A549 (cell line): ENCODE measurements around the gene CPO. TPM values are rescaled to one million over a fixed set of nuclear protein-coding genes. Genes with fewer than 3 reads are reported as not detected.

Experiments used
- ATAC-seq, 2 experiments: fragments of 200-7000 bp in 1 of 2; fragments of >200 bp in 1 of 2; cut with Nextera tagmentation in 1 of 2; cut with Tn5 transposase in 1 of 2; 3 replicates each; pipeline versions ENCODE4 v1.8.0 to v1.9.1; 2018 to 2020; ENCODE audit warnings: mild to moderate bottlenecking in 1 of 2, moderate library complexity in 1 of 2
- CTCF ChIA-PET: fragments of 300-600 bp; sonication (Branson Sonifier 250); formaldehyde crosslinking; extraction: SDS; loops from one replicate; lab custom pipeline; 2021; ENCODE audit warnings: antibody characterized with exemption, inconsistent platforms; lab: Yijun Ruan, JAX
- POLR2A ChIA-PET: fragments of 350-600 bp; formaldehyde crosslinking; extraction: SDS; loops from one replicate; lab custom pipeline; 2021; ENCODE audit warnings: antibody characterized with exemption, inconsistent platforms; lab: Yijun Ruan, JAX
- DNase-seq, 2 experiments: peaks; one replicate each; pipeline versions ENCODE4 v3.0.0 to v3.0.0-alpha.2; 2011 to 2016; ENCODE audit warnings: low read depth in 1 of 2, low spot score in 1 of 2
- FAIRE-seq: peaks from 2 replicates; lab custom pipeline; 2011; peaks lifted over from hg19 to GRCh38; lab: Jason Lieb, UNC
- H3K27ac ChIP-seq, 2 experiments: fragments of >200 bp; sonication (Bioruptor Twin); formaldehyde crosslinking; 3 replicates each; pipeline ENCODE4 v1.5.1; 2016 to 2017
- H3K4me1 ChIP-seq: fragments of >200 bp; sonication (Bioruptor Twin); formaldehyde crosslinking; 3 replicates; pipeline ENCODE4 v1.6.1; 2016
- H3K4me2 ChIP-seq: fragments of >200 bp; sonication (Bioruptor Twin); formaldehyde crosslinking; 3 replicates; pipeline ENCODE4 v1.6.1; 2016
- H3K4me3 ChIP-seq: fragments of >200 bp; sonication (Bioruptor Twin); formaldehyde crosslinking; 3 replicates; pipeline ENCODE4 v1.5.1; 2016
- H3K9me3 ChIP-seq: fragments of >200 bp; sonication (Bioruptor Twin); formaldehyde crosslinking; 3 replicates; pipeline ENCODE4 v1.6.1; 2016
- CEBPB ChIP-seq, 2 experiments: fragments of >200 bp in 1 of 2; sonication (Bioruptor Twin) in 1 of 2; formaldehyde crosslinking in 1 of 2; IDR thresholded peaks; 2 replicates each; pipeline ENCODE4 v1.6.1; 2012 to 2016
- CHD2 ChIP-seq: fragments of 150-350 bp; IDR thresholded peaks from 2 replicates; pipeline ENCODE4 v1.6.1; 2014; ENCODE audit warnings: low read length; ENCODE audit not compliant: partially characterized antibody
- EHF ChIP-seq: fragments of 250-450 bp; sonication (Bioruptor Pico); IDR thresholded peaks from 2 replicates; pipeline ENCODE4 v1.5.0; 2020; ENCODE audit warnings: mild to moderate bottlenecking
- ESRRA ChIP-seq: fragments of 150-350 bp; IDR thresholded peaks from 2 replicates; pipeline ENCODE4 v1.6.1; 2014; ENCODE audit warnings: mild to moderate bottlenecking, low read length, borderline replicate concordance
- FOSB ChIP-seq: fragments of 250-450 bp; sonication (Bioruptor Pico); IDR thresholded peaks from 2 replicates; pipeline ENCODE4 v1.5.0; 2020; ENCODE audit warnings: mild to moderate bottlenecking, moderate library complexity
- GATA3 ChIP-seq: IDR thresholded peaks from 2 replicates; pipeline ENCODE4 v1.6.1; 2012; ENCODE audit warnings: borderline replicate concordance
- HES2 ChIP-seq: fragments of >200 bp; sonication (Bioruptor Twin); formaldehyde crosslinking; IDR thresholded peaks from 2 replicates; pipeline ENCODE4 v1.6.1; 2016
- HOXA7 ChIP-seq: fragments of 250-450 bp; sonication (Bioruptor Pico); IDR thresholded peaks from 2 replicates; pipeline ENCODE4 v1.5.0; 2020; ENCODE audit warnings: mild to moderate bottlenecking, moderate library complexity
- HOXB5 ChIP-seq: fragments of 250-450 bp; sonication (Bioruptor Pico); IDR thresholded peaks from 2 replicates; pipeline ENCODE4 v1.5.0; 2020; ENCODE audit warnings: mild to moderate bottlenecking, moderate library complexity
- JUN ChIP-seq, 2 experiments: fragments of >200 bp; sonication (Bioruptor Twin); formaldehyde crosslinking; IDR thresholded peaks; 2 replicates in 1 of 2; 3 replicates in 1 of 2; pipeline ENCODE4 v1.6.1; 2016 to 2017
- KDM1A ChIP-seq: fragments of 200-600 bp; sonication (generic); IDR thresholded peaks from 2 replicates; pipeline ENCODE4 v1.6.1; 2016; ENCODE audit warnings: low read depth, mild to moderate bottlenecking
- MAX ChIP-seq: IDR thresholded peaks from 2 replicates; pipeline ENCODE4 v1.6.1; 2012
- NFE2L2 ChIP-seq: fragments of 150-350 bp; conservative IDR thresholded peaks from 2 replicates; pipeline ENCODE4 v1.6.1; 2014; ENCODE audit warnings: low read length
- POLR2AphosphoS2 ChIP-seq: conservative IDR thresholded peaks from 2 replicates; pipeline ENCODE4 v1.6.1; 2012; ENCODE audit warnings: low read length, improper control_type of control experiment, inconsistent platforms
- RARB ChIP-seq: fragments of 250-450 bp; sonication (Bioruptor Pico); IDR thresholded peaks from 2 replicates; pipeline ENCODE4 v1.8.0; 2021; ENCODE audit warnings: mild to moderate bottlenecking, moderate library complexity
- RNF2 ChIP-seq: fragments of 200-600 bp; sonication (generic); IDR thresholded peaks from 2 replicates; pipeline ENCODE4 v1.6.1; 2016; ENCODE audit warnings: low read depth, mild to moderate bottlenecking, antibody characterized with exemption, moderate library complexity, borderline replicate concordance
- SREBF2 ChIP-seq: fragments of 450-650 bp; IDR thresholded peaks from 2 replicates; pipeline ENCODE4 v1.6.1; 2014; ENCODE audit warnings: mild to moderate bottlenecking, moderate library complexity
- TP53 ChIP-seq: fragments of 250-450 bp; sonication (Bioruptor Pico); IDR thresholded peaks from 2 replicates; pipeline ENCODE4 v1.5.0; 2021; ENCODE audit warnings: mild to moderate bottlenecking, moderate library complexity
- USF2 ChIP-seq: fragments of 450-650 bp; IDR thresholded peaks from 2 replicates; pipeline ENCODE4 v1.6.1; 2014; ENCODE audit warnings: antibody characterized with exemption
- ZFP36 ChIP-seq: fragments of 450-650 bp; IDR thresholded peaks from 2 replicates; pipeline ENCODE4 v1.6.1; 2014; ENCODE audit warnings: borderline replicate concordance; ENCODE audit not compliant: partially characterized antibody
- WGBS: methylation state at CpG from one replicate; pipeline ENCODE4 v1.1.6; 2017; ENCODE audit errors: missing lambda C conversion rate; 5-methylcytosine and 5-hydroxymethylcytosine counted together
- polyA plus RNA-seq, 4 experiments: library from polyadenylated mRNA; depleted of rRNA in 3 of 4; stranded (reverse); fragments of >200 nt; fragmentation: RNase III in 1 of 4; extraction: RNeasy Plus Mini Kit Qiagen cat#74134 plus additional on column Dnase treatment in 1 of 4; gene quantifications; 2 replicates in 3 of 4; 3 replicates in 1 of 4; pipeline ENCODE4 v1.2.3, GENCODE V29; 2011 to 2017
- TF ChIP-seq, protein P1 (sequence below): fragments of 200-600 bp; sonication (generic); IDR thresholded peaks from 2 replicates; pipeline ENCODE4 v1.6.1; 2016; ENCODE audit warnings: antibody characterized with exemption, mild to moderate bottlenecking, moderate library complexity

CPO gene
- polyA plus RNA-seq, 2 of the 4 experiments (the other 2 are of a cell fraction) = 0.09 to 0.18 TPM

GRCh38 chr2:207012461-207012860 lies 73.1 kb downstream of the CPO start:
- no peak for ATAC-seq
- Histone ChIP-seq H3K4me3 (no peak overlapping the region), H3K9me3 (no peaks in the 10 kb centered on the region), H3K4me2 (no peak overlapping the region; the same call in 2 of the 3 replicates), H3K4me1 (0 out of 3 replicates have a peak, but pooled peaks cover 3% of the 10 kb centered on the region), H3K27ac (no peak overlapping the region)
- TF ChIP-seq USF2 (no peak), TP53 (no peak), SREBF2 (no peak), RNF2 (no peak), MAX (no peak), JUN (IDR thresholded peaks at IDR 0.05) (no peak), CEBPB (IDR thresholded peaks at IDR 0.05) (no peak)
- CTCF ChIA-PET = no interaction called here
- WGBS = 71% methylated on average over 1 of the region's 1 CpG
- no peak for DNase-seq
- POLR2A ChIA-PET = no interaction called here
- FAIRE-seq = no peak

- Histone ChIP-seq H3K4me3 (no peak overlapping the region), H3K4me1 (0 out of 3 replicates have a peak, but pooled peaks cover 3% of the 10 kb centered on the region), H3K27ac (no peak overlapping the region), H3K4me2 (no peak overlapping the region), H3K9me3 (no peaks in the 10 kb centered on the region)
- TF ChIP-seq KDM1A (no peak), HES2 (no peak)
- WGBS = 45% methylated on average over 2 of the region's 2 CpGs
- DNase-seq (no peak), FAIRE-seq (no peak), ATAC-seq (no peak)
- ChIA-PET CTCF (interaction anchor here (1.7 kb wide), 1 partner anchor 25 kb away, joined by 3 read pairs; no protein-coding TSS in a partner anchor), POLR2A (no interaction called here)
These were observed 75.1 kb downstream of the CPO start for GRCh38 chr2:207014424-207014823.

DNA sequence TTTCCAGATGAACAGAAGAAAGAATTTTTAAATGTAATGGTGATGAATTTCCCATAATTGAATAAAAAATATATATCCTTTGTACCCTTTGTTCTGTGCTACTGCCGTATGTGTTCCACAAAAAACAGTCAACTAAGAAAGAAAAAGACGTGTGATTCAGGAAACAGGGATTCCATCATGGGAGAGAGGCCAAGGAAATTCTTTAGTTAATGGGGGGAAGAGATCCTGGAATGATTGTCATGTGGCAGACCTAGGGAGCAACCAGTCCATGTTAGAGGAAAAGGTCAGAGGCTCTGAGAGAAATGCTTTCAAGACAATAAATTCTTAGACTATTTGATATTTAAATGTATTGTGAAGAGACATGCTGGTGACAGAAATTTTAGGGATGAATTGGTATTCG lies 76.6 kb downstream of the CPO start:
- ATAC-seq (no peak), DNase-seq (no peak), FAIRE-seq (no peak)
- Histone ChIP-seq H3K4me1 (0 out of 3 replicates have a peak, but pooled peaks cover 3% of the 10 kb centered on the region), H3K4me2 (no peak overlapping the region), H3K4me3 (no peak overlapping the region), H3K27ac (no peak overlapping the region), H3K9me3 (no peaks in the 10 kb centered on the region)
- TF ChIP-seq GATA3 = no peak
- no peak for TF ChIP-seq POLR2AphosphoS2
- no peak for TF ChIP-seq HOXA7 (CRISPR knock-in tag)
- TF ChIP-seq MAX = no peak
- TF ChIP-seq EHF (CRISPR knock-in tag) = no peak
- no peak for TF ChIP-seq ESRRA
- no peak for TF ChIP-seq ZFP36
- TF ChIP-seq HOXB5 = no peak
- no peak for TF ChIP-seq NFE2L2
- TF ChIP-seq FOSB (CRISPR knock-in tag) = no peak
- TF ChIP-seq CHD2 = no peak
- no peak for TF ChIP-seq TP53
- TF ChIP-seq, protein P1, sequence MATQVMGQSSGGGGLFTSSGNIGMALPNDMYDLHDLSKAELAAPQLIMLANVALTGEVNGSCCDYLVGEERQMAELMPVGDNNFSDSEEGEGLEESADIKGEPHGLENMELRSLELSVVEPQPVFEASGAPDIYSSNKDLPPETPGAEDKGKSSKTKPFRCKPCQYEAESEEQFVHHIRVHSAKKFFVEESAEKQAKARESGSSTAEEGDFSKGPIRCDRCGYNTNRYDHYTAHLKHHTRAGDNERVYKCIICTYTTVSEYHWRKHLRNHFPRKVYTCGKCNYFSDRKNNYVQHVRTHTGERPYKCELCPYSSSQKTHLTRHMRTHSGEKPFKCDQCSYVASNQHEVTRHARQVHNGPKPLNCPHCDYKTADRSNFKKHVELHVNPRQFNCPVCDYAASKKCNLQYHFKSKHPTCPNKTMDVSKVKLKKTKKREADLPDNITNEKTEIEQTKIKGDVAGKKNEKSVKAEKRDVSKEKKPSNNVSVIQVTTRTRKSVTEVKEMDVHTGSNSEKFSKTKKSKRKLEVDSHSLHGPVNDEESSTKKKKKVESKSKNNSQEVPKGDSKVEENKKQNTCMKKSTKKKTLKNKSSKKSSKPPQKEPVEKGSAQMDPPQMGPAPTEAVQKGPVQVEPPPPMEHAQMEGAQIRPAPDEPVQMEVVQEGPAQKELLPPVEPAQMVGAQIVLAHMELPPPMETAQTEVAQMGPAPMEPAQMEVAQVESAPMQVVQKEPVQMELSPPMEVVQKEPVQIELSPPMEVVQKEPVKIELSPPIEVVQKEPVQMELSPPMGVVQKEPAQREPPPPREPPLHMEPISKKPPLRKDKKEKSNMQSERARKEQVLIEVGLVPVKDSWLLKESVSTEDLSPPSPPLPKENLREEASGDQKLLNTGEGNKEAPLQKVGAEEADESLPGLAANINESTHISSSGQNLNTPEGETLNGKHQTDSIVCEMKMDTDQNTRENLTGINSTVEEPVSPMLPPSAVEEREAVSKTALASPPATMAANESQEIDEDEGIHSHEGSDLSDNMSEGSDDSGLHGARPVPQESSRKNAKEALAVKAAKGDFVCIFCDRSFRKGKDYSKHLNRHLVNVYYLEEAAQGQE = no peak
- no peak for TF ChIP-seq RARB (CRISPR knock-in tag)
- CTCF ChIA-PET = interaction anchor here (1.7 kb wide), 1 partner anchor 27 kb away, joined by 3 read pairs; no protein-coding TSS in a partner anchor
- 70% methylated on average over 3 of the region's 3 CpGs for WGBS
- POLR2A ChIA-PET = no interaction called here

Other genes with a start within 250 kb of the CPO start
- gene DYTN, start 221.1 kb upstream of the CPO start, polyA plus RNA-seq (2011; rRNA removed) = not detected in 2 replicates
- gene DYTN, start 221.1 kb upstream of the CPO start, polyA plus RNA-seq (2017; fragmentation: RNase III; extraction: RNeasy Plus Mini Kit Qiagen cat#74134 plus additional on column Dnase treatment) = not detected in 3 replicates
- 1.3 and 2.8 TPM in 2 replicates for gene MDH1B, start 174.2 kb upstream of the CPO start, polyA plus RNA-seq (2011; rRNA removed)
- 3.1 to 4.0 TPM (median 3.2 TPM) in 3 replicates for gene MDH1B, start 174.2 kb upstream of the CPO start, polyA plus RNA-seq (2017; fragmentation: RNase III; extraction: RNeasy Plus Mini Kit Qiagen cat#74134 plus additional on column Dnase treatment)
- 56.9 and 60.1 TPM in 2 replicates for gene FASTKD2, start 173.9 kb upstream of the CPO start, polyA plus RNA-seq (2011; rRNA removed)
- gene FASTKD2, start 173.9 kb upstream of the CPO start, polyA plus RNA-seq (2017; fragmentation: RNase III; extraction: RNeasy Plus Mini Kit Qiagen cat#74134 plus additional on column Dnase treatment) = 35.5 to 39.1 TPM (median 37.6 TPM) in 3 replicates
- gene KLF7, start 226.4 kb downstream of the CPO start, polyA plus RNA-seq (2011; rRNA removed) = 29.8 and 31.5 TPM in 2 replicates
- 17.2 to 18.0 TPM (median 17.8 TPM) in 3 replicates for gene KLF7, start 226.4 kb downstream of the CPO start, polyA plus RNA-seq (2017; fragmentation: RNase III; extraction: RNeasy Plus Mini Kit Qiagen cat#74134 plus additional on column Dnase treatment)